HG03354 (cell line): Measurements from ENCODE around the gene ATP6V0B.

Source experiments
- ATAC-seq: cut with Tn5 transposase; IDR thresholded peaks from one replicate; pipeline ENCODE4 v1.9.1; 2021; ENCODE audit warnings: mild to moderate bottlenecking; ENCODE audit not compliant: unreplicated experiment, poor library complexity, severe bottlenecking

The ATP6V0B gene

DNA sequence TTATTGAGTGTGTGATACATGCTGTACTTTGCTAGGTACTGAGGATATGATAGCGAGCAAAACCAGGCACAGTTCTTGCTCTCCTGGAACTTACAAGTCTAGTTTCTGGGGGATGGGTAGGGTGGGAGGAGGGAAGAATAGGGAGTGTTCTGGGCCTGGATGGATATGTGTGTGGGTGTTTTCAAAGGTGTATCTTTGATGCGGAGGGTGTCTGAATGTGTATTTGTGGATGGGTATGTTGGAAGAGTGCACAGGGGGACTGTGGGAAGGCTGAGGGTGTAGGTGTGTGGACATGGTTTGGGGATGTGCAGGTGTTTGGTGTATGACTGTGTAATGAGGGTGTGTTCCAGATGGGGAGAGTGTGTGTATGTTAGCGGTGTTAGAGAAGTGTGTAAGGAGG lies 9.4 kb upstream of the ATP6V0B start:
- no peak for ATAC-seq

DNA sequence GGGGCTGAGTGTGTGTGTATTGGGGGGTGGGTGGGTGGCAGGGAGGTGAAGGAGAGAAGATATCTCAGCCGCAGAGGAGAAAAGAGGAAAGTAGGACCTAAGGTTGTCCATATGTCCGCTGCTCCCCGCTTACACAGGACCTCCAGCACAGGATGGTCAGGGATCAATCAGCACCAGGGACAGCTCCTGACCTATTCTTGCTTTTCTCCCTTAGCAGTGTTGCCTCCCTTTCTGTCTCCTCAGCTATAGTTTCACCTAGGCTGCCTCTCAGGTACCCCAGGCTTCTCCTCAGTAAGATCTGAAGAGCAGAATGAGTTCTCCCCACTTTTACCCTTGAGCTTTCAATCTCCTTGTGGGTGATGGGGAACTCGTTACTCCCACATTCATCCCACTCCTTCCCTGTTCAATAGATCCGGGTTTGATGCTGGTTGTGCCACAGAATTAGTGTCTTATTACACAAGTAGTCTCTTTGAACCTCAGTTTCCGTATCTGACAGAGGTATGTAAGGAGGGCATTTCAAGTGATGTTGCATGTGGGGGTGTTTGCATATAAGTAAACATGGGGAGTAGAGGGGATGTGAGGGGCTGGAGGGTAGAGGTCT lies 6.3 kb upstream of the ATP6V0B start:
- no peak for ATAC-seq

DNA sequence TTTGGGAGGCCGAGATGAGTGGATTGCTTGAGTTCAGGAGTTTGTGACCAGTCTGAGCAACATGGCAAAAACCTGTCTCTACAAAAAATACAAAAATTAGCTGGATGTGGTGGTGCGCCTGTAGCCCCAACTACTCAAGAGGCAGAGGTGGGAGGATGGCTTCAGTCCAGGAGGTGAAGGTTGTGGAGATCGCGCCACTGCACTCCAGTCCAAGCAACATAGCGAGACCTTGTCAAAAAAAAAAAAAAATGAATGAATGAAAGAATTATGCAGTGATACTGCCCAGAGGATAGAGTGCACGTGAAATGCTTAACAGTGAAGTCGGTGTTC lies 5.4 kb upstream of the ATP6V0B start:
- no peak for ATAC-seq

DNA sequence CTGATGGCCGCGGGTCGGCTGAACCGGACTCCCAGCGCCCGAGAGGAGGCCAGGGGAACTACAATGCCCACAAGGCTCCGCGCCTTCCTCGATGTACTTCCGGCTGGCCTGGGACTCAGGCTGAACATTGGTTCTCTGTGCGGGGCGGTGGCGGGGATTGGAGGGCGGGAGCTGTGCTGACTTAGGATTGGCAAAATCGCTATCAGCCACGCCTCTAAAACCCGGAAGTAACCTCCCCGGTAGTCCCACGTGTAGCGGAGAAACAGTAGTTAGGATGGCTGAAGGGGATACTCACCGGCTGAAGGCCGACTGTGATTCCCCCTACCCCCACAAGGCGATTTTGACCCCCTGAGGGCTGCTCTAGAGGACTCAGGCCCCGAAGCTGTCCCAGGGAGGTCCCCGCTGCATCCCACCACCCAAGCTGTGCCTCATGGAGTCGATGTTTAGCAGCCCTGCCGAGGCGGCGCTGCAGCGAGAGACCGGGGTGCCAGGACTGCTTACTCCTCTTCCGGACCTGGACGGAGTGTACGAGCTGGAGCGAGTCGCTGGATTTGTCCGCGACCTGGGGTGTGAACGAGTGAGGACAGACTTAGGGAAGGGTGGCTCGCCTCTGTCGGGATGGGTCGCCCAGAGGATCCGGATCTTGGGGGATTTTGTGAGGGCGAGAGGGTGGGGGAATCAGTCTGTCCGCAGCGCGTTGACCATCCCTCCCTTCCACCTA lies 4.9 kb upstream of the ATP6V0B start, which contains the start of gene DPH2:
DPH2 (plus strand) TSS at position 265 of the 721 bp plus-strand sequence; CDS start at position 431, 166 bp downstream.
- ATAC-seq, result peak; percentile 85

- no peak for ATAC-seq
These were observed 4.3 kb upstream of the ATP6V0B start for GRCh38 chr1:43970502-43970901.

DNA sequence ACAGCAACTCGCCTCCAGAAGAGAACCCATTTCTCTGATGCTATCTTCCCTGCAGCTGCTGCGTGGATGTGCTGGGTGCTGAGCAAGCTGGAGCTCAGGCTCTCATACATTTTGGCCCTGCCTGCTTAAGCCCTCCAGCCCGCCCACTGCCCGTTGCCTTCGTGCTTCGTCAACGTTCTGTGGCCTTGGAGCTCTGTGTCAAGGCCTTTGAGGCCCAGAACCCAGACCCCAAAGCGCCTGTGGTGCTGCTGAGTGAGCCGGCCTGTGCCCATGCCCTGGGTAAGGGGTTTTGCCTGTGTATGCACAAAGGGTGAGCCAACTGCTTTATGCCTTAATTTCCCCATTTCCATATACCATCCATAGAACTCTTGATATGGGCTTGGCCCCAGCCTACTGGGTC lies 3.8 kb upstream of the ATP6V0B start:
- no peak for ATAC-seq

DNA sequence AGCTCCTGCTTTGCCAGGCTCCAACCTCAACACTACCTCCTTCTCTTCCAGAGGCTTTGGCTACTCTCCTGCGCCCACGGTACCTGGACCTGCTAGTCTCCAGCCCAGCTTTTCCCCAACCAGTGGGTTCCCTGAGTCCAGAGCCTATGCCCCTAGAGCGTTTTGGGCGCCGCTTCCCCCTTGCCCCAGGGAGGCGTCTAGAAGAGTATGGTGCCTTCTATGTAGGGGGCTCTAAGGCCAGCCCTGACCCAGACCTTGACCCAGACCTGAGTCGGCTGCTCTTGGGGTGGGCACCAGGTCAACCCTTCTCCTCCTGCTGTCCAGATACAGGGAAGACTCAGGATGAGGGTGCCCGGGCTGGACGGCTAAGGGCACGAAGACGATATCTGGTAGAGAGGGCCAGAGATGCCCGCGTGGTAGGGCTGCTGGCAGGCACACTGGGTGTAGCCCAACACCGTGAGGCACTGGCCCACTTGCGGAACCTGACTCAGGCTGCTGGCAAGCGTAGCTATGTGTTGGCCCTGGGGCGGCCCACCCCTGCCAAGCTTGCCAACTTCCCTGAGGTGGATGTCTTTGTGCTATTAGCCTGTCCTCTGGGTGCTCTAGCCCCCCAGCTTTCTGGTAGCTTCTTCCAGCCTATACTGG lies 3.3 kb upstream of the ATP6V0B start:
- no peak for ATAC-seq

GRCh38 chr1:43973981-43974442 lies 748 bp upstream of the ATP6V0B start:
- no peak for ATAC-seq

DNA sequence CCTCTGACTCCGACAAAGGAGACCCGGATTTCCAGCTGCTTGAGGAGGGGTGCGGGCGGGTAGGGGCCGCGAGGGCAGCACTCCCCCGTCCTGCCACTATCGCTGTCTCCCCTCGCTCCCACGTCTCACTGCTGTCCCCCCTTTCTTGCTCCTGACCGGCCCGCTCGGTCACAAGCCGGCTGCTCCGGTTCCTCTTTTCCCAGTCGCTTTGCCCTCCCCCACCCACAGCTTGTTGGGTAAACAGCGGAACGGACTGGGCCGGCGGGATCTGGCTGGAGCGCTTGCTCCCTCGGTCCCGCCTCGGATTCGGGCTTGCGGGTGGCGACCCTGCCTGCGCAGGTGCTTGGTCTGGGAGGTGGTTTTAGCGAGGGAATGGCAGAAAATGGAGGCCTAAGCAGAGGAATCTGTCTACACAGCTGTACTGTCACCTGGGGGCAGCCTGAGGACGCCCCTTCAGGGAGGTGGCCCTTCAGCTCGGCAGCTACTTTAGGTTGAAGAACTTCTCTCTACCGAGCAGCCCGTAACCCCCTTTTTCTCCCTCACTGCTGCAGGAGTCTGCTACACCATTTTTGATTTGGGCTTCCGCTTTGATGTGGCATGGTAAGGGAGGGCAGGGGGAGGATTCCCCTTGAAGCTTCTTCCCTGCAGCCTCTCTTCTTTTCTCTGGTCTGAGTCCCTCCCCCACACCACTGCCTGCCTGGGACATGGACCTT lies 645 bp downstream of the ATP6V0B start:
- no peak for ATAC-seq

- no peak for ATAC-seq
These were observed 1.3 kb downstream of the ATP6V0B start for GRCh38 chr1:43976045-43976444.

GRCh38 chr1:43976890-43977289 lies 2.1 kb downstream of the ATP6V0B start:
- no peak for ATAC-seq

DNA sequence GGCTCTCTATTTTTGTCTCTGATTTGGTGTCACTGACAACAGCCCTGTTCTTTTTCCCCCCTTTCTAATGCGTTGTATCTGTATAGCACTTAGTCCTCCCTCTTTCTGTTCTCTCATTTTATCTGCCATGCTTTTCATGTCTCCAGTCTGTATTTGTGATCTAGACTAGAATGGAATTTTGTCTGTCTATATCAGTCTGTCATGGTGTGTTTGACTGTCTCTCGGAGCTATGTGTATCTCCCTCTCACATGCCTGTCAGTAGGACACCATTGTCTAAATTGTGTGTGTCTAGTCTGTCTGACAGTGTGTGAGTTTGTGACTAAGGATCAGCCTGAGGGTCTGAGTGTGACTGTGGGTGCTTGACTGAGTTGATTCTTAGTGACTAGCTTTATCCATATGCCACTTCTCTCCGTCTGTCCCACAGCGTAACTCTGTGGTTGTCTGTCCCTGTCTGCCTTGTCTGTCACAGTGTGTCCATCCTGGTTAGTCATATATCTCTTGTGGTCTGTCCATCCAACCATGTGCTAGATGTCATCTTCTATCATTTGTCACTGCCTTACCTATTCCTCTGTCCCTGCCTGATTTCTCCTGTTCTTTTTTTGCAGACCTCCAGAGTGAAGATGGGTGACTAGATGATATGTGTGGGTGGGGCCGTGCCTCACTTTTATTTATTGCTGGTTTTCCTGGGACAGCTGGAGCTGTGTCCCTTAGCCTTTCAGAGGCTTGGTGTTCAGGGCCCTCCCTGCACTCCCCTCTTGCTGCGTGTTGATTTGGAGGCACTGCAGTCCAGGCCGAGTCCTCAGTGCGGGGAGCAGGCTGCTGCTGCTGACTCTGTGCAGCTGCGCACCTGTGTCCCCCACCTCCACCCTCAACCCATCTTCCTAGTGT lies 2.9 kb downstream of the ATP6V0B start:
- no peak for ATAC-seq

DNA sequence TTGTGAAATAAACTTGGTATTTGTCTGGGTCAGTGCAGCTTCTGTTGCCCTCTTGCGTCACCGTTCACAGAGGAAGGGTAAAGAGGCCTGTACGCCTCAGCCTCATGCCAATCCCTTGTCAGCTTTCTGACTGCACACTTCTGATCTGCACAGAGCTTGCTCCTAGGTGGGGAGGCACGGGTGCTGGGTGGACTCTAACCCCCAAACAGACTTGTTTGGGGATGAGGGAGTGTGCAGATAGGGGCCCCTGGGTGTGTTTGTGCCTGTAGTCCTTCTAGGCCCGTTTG lies 3.4 kb downstream of the ATP6V0B start:
- ATAC-seq, result no peak

GRCh38 chr1:43978551-43979260 lies 3.9 kb downstream of the ATP6V0B start, which contains the start of gene B4GALT2:
B4GALT2 (plus strand) TSS chr1:43979210; CDS start chr1:43981161, 1,951 bp downstream.
- no peak for ATAC-seq

DNA sequence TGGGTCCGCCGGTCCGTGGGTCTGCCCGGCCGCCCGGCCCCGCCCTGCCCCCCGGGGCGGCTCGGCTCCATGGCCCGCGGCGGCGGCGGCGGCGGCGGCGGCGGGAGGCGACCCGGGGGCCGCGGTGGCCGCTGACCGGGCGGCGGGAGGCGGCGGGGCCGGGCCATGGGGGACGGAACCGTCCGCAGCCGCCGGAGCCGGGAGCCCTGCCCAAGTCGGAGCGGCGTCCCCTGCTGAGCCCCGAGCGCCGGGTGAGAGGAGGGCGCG lies 4.4 kb downstream of the ATP6V0B start:
- ATAC-seq, result no peak

DNA sequence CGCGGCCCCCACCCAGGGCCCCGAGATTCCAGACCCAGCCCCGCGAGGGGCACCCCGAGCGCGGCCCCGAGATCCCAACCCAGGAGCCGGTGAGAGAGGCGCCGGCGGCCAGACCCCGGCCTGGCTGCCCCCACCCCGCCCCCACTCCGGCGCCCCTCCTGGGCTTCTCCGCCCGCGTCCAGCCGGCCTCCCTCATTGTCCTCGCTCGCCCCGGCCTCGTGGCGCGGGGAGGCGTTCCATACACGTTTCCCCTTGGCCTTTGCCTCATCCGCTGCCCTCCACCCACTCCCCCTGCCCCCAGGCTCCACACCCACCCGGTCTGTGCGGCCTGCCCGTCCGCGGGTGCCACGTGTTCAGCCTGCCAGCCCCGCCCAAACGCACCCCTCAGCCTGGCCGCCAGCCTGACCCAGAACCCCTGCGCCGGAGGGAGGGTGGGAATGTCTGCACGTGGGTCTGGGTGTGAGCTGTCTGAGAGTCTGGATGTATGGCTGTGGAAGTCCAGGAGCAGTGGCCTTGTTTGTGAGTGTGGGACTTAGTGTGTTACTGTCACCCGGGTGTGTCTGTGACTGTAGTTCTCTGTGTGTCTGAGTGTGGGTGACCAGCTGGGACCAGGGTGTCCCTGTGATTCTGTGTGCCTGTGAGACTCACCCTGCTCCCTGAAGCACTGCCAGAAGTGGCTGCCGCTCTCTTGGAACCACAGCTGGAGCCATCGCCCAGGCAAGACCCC lies 4.9 kb downstream of the ATP6V0B start:
- ATAC-seq, result peak; percentile 30

DNA sequence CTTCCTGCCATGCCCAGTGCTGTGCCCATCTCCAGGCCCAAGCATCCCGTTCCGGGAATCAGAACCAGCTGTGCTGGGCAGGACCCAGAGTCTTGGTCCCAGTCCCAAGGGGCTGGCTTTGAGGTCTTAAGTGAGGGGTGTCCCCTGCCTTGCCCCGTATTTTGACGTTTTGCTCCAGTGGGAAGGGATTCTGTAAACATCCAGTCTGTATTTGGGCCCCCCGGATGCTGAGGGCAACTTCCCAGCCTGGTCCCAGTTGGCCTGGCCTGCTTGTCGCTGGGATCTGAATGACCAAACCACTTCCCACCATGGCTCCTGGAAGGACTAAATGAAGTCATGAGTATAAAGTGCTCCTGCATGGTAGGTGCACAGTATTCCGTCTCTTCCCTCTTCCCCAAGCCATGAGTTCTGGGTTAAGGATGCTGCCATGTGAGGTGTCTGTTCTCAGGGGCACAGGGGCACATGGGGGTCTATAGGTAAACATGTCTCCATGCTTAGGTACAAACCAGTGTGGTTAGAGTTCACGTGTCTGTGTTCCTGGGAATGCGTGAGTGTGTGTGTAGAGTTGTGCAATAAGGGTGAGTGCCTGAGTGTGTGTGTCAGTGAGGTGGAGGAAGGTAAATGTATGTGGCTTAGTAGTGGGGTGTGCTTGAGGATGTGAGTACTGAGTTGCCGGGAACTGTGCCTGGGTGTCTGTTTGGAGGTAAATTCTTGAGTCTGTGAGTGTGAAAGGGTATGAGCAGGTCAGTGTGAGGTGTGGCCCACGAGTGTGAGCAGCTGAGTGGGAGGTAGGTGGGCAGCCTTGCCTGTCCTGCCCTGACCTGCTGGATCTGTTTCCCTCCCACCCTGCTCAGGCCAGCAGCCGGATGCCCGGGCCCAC lies 5.7 kb downstream of the ATP6V0B start:
- no peak for ATAC-seq

DNA sequence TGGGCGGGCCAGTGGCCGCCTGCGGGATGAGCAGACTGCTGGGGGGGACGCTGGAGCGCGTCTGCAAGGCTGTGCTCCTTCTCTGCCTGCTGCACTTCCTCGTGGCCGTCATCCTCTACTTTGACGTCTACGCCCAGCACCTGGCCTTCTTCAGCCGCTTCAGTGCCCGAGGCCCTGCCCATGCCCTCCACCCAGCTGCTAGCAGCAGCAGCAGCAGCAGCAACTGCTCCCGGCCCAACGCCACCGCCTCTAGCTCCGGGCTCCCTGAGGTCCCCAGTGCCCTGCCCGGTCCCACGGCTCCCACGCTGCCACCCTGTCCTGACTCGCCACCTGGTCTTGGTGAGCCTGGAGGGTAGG lies 6.4 kb downstream of the ATP6V0B start:
- ATAC-seq, result no peak
